HG03196 (cell line): ENCODE results near the gene CGNL1.

Experiments used
- ATAC-seq: cut with Tn5 transposase; IDR thresholded peaks from one replicate; pipeline ENCODE4 v1.9.1; 2021; ENCODE audit not compliant: unreplicated experiment

The CGNL1 gene

GRCh38 chr15:57562196-57562769 is 186.0 kb downstream of the CGNL1 start:
- no peak for ATAC-seq

GRCh38 chr15:57563416-57563815 is 187.1 kb downstream of the CGNL1 start:
- ATAC-seq, result no peak

GRCh38 chr15:57565311-57565710 is 189.0 kb downstream of the CGNL1 start:
- ATAC-seq, result no peak

GRCh38 chr15:57566834-57567233 is 190.5 kb downstream of the CGNL1 start:
- ATAC-seq, result no peak

GRCh38 chr15:57567891-57568290 is 191.6 kb downstream of the CGNL1 start:
- ATAC-seq, result no peak

- no peak for ATAC-seq
These were observed 192.0 kb downstream of the CGNL1 start for GRCh38 chr15:57568299-57568698.

GRCh38 chr15:57570340-57570739 is 194.0 kb downstream of the CGNL1 start:
- ATAC-seq, result no peak

- ATAC-seq, result no peak
These were observed 194.7 kb downstream of the CGNL1 start for GRCh38 chr15:57570994-57571393.

- no peak for ATAC-seq
These were observed 195.4 kb downstream of the CGNL1 start for GRCh38 chr15:57571725-57572124.

- no peak for ATAC-seq
These were observed 196.2 kb downstream of the CGNL1 start for GRCh38 chr15:57572468-57572867.

- no peak for ATAC-seq
These were observed 196.8 kb downstream of the CGNL1 start for GRCh38 chr15:57573151-57573550.

- ATAC-seq, result no peak
These were observed 199.1 kb downstream of the CGNL1 start for GRCh38 chr15:57575363-57575762.

- no peak for ATAC-seq
These were observed 202.1 kb downstream of the CGNL1 start for GRCh38 chr15:57578288-57578900.

GRCh38 chr15:57580428-57580827 is 204.1 kb downstream of the CGNL1 start:
- no peak for ATAC-seq

GRCh38 chr15:57580866-57581265 is 204.6 kb downstream of the CGNL1 start:
- ATAC-seq, result no peak

GRCh38 chr15:57582090-57582489 is 205.8 kb downstream of the CGNL1 start:
- ATAC-seq, result no peak

GRCh38 chr15:57583282-57583681 is 207.0 kb downstream of the CGNL1 start:
- ATAC-seq, result no peak

- ATAC-seq, result no peak
These were observed 207.4 kb downstream of the CGNL1 start for GRCh38 chr15:57583720-57584119.

- ATAC-seq, result no peak
These were observed 210.5 kb downstream of the CGNL1 start for GRCh38 chr15:57586661-57587424.

- no peak for ATAC-seq
These were observed 213.0 kb downstream of the CGNL1 start for GRCh38 chr15:57589281-57589680.

- ATAC-seq, result no peak
These were observed 213.4 kb downstream of the CGNL1 start for GRCh38 chr15:57589754-57590153.

- no peak for ATAC-seq
These were observed 215.0 kb downstream of the CGNL1 start for GRCh38 chr15:57591237-57591821.
